ENCODE results near the gene POC5.
A peak's percentile ranks its signal among the peaks of the same experiment; 100 is the strongest.

DNA sequence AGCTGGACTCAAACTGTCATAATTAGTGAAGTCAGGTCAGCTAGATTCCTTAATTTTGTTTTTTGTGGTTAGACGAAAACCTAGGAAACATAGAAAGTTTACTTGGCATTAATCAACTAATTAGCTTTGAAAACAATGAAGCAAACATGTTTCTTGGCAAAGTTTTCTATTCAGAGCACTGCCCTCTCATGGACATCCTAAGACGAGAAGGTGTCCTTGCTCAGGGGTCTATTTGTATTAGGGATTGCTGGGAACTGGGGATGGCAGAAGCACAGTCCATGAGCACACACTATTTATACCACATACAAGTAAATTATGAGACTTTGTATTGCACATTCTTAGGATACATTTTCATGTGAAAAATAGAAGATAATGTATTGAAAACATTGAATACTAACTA is 49.7 kb downstream of the POC5 start:
- TF ChIP-seq CTCF (IDR thresholded peaks at IDR 0.05) (peak in 3 of 12 donors; percentile 18 to 39 (median 31)), POLR2A (IDR thresholded peaks at IDR 0.05) (no peak)
